Neural progenitor cell (in vitro differentiated cells): ENCODE measurements around the gene GATA2. TPM values are rescaled to one million over a fixed set of nuclear protein-coding genes. Genes with fewer than 3 reads are reported as not detected.

ENCODE experiments used
- DNase-seq: peaks from one replicate; pipeline ENCODE4 v3.0.0-alpha.2; 2016; ENCODE audit warnings: low spot score
- H2AFZ ChIP-seq: fragments of 200-600 bp; sonication (generic); replicated peaks from 2 replicates; pipeline ENCODE4 v1.6.1; 2016; ENCODE audit warnings: antibody characterized with exemption
- H3F3A ChIP-seq: fragments of 200-600 bp; sonication (generic); 2 replicates; pipeline ENCODE4 v1.6.1; 2016; ENCODE audit warnings: antibody characterized with exemption, low read depth
- H3K27ac ChIP-seq: fragments of 200-600 bp; sonication (generic); 2 replicates; pipeline ENCODE4 v1.5.1; 2016; ENCODE audit warnings: mild to moderate bottlenecking
- H3K27me3 ChIP-seq: fragments of 200-600 bp; sonication (generic); 2 replicates; pipeline ENCODE4 v1.6.1; 2016; ENCODE audit warnings: mild to moderate bottlenecking, moderate library complexity
- H3K36me3 ChIP-seq: fragments of 200-600 bp; sonication (generic); 2 replicates; pipeline ENCODE4 v1.5.1; 2016
- H3K4me1 ChIP-seq: fragments of 200-600 bp; sonication (generic); 2 replicates; pipeline ENCODE4 v1.6.1; 2016; ENCODE audit warnings: mixed run types
- H3K4me2 ChIP-seq: fragments of 200-600 bp; sonication (generic); 2 replicates; pipeline ENCODE4 v1.6.1; 2016
- H3K4me3 ChIP-seq: fragments of 200-600 bp; sonication (generic); 2 replicates; pipeline ENCODE4 v1.5.1; 2016
- H3K79me2 ChIP-seq: fragments of 200-600 bp; sonication (generic); 2 replicates; pipeline ENCODE4 v1.6.1; 2016; ENCODE audit warnings: low read depth
- H3K9ac ChIP-seq: fragments of 200-600 bp; sonication (generic); 2 replicates; pipeline ENCODE4 v1.6.1; 2016
- H3K9me3 ChIP-seq: fragments of 200-600 bp; sonication (generic); 2 replicates; pipeline ENCODE4 v1.5.1; 2016; ENCODE audit warnings: low read depth
- H4K20me1 ChIP-seq: fragments of 200-600 bp; sonication (generic); 2 replicates; pipeline ENCODE4 v1.6.1; 2016; ENCODE audit warnings: low read depth
- H3K27ac Mint-ChIP-seq: 3 replicates; pipeline ENCODE4 v1.8.0; 2021; ENCODE audit warnings: mixed read lengths
- H3K27me3 Mint-ChIP-seq: 2 replicates; pipeline ENCODE4 v1.8.0; 2022; ENCODE audit warnings: low read depth, mild to moderate bottlenecking, inconsistent platforms, moderate library complexity, mixed read lengths; ENCODE audit not compliant: insufficient read depth
- H3K36me3 Mint-ChIP-seq: 3 replicates; pipeline ENCODE4 v1.8.0; 2021; ENCODE audit warnings: mixed read lengths
- H3K4me1 Mint-ChIP-seq: 3 replicates; pipeline ENCODE4 v1.8.0; 2021; ENCODE audit warnings: mixed read lengths
- H3K4me3 Mint-ChIP-seq: 3 replicates; pipeline ENCODE4 v1.8.0; 2021; ENCODE audit warnings: mild to moderate bottlenecking, moderate library complexity, mixed read lengths
- H3K9me3 Mint-ChIP-seq: 3 replicates; pipeline ENCODE4 v1.8.0; 2020; ENCODE audit warnings: mixed read lengths
- CTCF ChIP-seq: fragments of 200-600 bp; sonication (generic); IDR thresholded peaks from 2 replicates; pipeline ENCODE4 v1.5.1; 2017; ENCODE audit warnings: antibody characterized with exemption, mild to moderate bottlenecking
- EZH2 ChIP-seq: fragments of 200-600 bp; sonication (generic); IDR thresholded peaks from 2 replicates; pipeline ENCODE4 v1.6.1; 2017; ENCODE audit warnings: antibody characterized with exemption, mild to moderate bottlenecking, moderate library complexity
- EZH2phosphoT487 ChIP-seq: fragments of 200-600 bp; sonication (generic); IDR thresholded peaks from 2 replicates; pipeline ENCODE4 v1.6.1; 2017; ENCODE audit warnings: antibody characterized with exemption
- total RNA-seq: library from RNA; depleted of rRNA; stranded (reverse); fragments of >200 nt; gene quantifications from 2 replicates; pipeline ENCODE4 v1.2.3, GENCODE V29; 2015; ENCODE audit warnings: low replicate concordance

GATA2 gene
- total RNA-seq, 1 donor from 2014 or later = not detected

DNA sequence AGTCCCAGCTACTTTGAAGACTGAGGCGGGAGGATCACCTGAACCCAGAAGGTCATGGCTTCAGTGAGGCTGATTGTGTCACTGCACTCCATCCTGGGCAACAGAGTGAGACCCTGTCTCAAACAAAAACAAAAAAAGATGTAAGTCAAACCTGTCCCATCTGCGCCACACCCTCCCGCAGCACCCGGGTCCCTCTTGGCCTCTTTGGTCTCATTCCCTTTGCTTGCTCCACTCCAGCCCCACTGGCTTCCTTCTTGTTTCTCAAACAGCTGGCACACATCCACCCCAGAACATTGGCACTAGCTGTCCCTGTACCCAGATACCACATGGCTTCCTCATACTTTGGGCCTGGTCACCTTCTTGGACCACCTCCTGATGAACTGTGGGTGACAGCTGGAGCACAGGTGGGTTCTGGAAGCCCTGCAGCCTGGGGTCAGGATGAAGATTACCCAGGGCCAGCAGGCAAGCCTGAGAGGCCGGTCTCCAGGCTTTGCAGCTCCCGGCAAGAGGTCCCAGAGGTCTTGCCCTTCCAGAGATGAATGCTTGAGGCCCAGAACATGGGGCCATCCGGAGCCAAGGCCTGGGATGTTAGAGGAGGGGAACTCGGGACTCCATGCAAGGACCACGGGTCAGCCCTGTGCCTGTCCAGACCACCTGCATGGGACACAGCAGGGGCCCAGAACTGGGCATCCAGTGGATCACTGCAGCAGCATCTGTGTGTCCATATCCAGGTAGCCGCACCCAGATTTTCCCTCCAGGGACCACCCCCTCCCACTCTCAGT is 10.9 kb upstream of the GATA2 start:
- no peak overlapping the region for H3K27ac Mint-ChIP-seq
- peaks cover 8% of the 10 kb centered on the region for H3K9me3 Mint-ChIP-seq
- Histone ChIP-seq H2AFZ (no peak overlapping the region), H3F3A (no peaks in the 10 kb centered on the region), H3K9ac (no peak overlapping the region), H3K79me2 (no peaks in the 10 kb centered on the region), H3K4me1 (no peaks in the 10 kb centered on the region), H3K27ac (no peak overlapping the region), H3K9me3 (no peaks in the 10 kb centered on the region), H3K27me3 (peaks cover 40% of the 10 kb centered on the region), H3K36me3 (no peaks in the 10 kb centered on the region), H3K4me3 (no peak overlapping the region), H4K20me1 (no peaks in the 10 kb centered on the region), H3K4me2 (no peak overlapping the region)
- TF ChIP-seq CTCF (no peak), EZH2phosphoT487 (no peak), EZH2 (no peak)
- no peak overlapping the region for H3K4me3 Mint-ChIP-seq
- no peak for DNase-seq
- H3K27me3 Mint-ChIP-seq = peaks cover 13% of the 10 kb centered on the region
- no peaks in the 10 kb centered on the region for H3K36me3 Mint-ChIP-seq
- H3K4me1 Mint-ChIP-seq = peaks cover under 1% of the 10 kb centered on the region

GRCh38 chr3:128503164-128503651 is 10.2 kb upstream of the GATA2 start:
- Histone ChIP-seq H3K36me3 (no peaks in the 10 kb centered on the region), H3K9ac (no peak overlapping the region), H2AFZ (no peak overlapping the region), H3K4me2 (no peak overlapping the region), H4K20me1 (no peaks in the 10 kb centered on the region), H3K4me1 (no peaks in the 10 kb centered on the region), H3K27ac (no peak overlapping the region), H3K4me3 (no peak overlapping the region), H3K9me3 (no peaks in the 10 kb centered on the region), H3F3A (no peaks in the 10 kb centered on the region), H3K27me3 (peaks cover 48% of the 10 kb centered on the region), H3K79me2 (no peaks in the 10 kb centered on the region)
- TF ChIP-seq EZH2 = no peak
- TF ChIP-seq CTCF = peak; percentile 48
- Mint-ChIP-seq H3K27me3 (peaks cover 19% of the 10 kb centered on the region), H3K9me3 (peaks cover 8% of the 10 kb centered on the region), H3K4me1 (peaks cover 8% of the 10 kb centered on the region), H3K4me3 (no peak overlapping the region), H3K27ac (no peak overlapping the region), H3K36me3 (no peaks in the 10 kb centered on the region)
- peak; percentile 52 for DNase-seq

DNA sequence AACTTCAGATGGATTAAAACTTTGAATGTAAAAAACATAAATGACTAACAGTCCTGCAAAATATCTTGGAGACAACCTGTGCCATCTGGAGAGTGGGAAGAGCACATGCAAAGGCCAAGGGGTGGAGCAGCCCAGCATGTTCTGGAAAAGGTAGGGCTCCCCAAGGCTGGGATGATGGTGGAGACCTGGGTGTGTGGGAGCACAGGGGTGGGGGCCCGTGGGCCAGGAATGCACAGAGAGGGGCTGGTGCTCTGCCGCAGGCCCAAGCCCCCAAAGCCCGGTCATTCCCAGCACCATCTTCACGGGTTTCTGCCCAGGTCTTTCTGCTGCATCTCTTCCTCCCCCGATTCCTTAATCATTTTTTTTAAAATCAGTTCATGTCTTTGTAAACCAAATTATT is 9.7 kb upstream of the GATA2 start:
- Histone ChIP-seq H3K27me3 (peaks cover 53% of the 10 kb centered on the region), H3K27ac (no peak overlapping the region), H4K20me1 (no peaks in the 10 kb centered on the region), H3K4me1 (no peaks in the 10 kb centered on the region), H3K4me2 (no peak overlapping the region), H3K4me3 (no peak overlapping the region), H3K36me3 (no peaks in the 10 kb centered on the region), H3K9ac (no peak overlapping the region), H2AFZ (no peak overlapping the region), H3K9me3 (no peaks in the 10 kb centered on the region), H3F3A (no peaks in the 10 kb centered on the region), H3K79me2 (no peaks in the 10 kb centered on the region)
- H3K36me3 Mint-ChIP-seq = no peaks in the 10 kb centered on the region
- H3K27ac Mint-ChIP-seq = no peak overlapping the region
- DNase-seq = no peak
- no peak overlapping the region for H3K4me3 Mint-ChIP-seq
- peaks cover 8% of the 10 kb centered on the region for H3K9me3 Mint-ChIP-seq
- H3K4me1 Mint-ChIP-seq = peaks cover 11% of the 10 kb centered on the region
- no peak for TF ChIP-seq EZH2phosphoT487
- TF ChIP-seq CTCF = no peak
- TF ChIP-seq EZH2 = no peak
- H3K27me3 Mint-ChIP-seq = peaks cover 21% of the 10 kb centered on the region
